ENCODE results near the gene YTHDC1.

YTHDC1 gene

GRCh38 chr4:68278029-68278428 is 71.9 kb downstream of the YTHDC1 start:
- no peak overlapping the region for H3K27ac ChIP-seq (ENCODE audit: low read depth, low read length)
- DNase-seq, result no peak
- no peak overlapping the region for H4K8ac ChIP-seq (ENCODE audit: low read depth, low read length)
- H4K12ac ChIP-seq (ENCODE audit: low read depth, low read length), result no peak overlapping the region
- H3K18ac ChIP-seq (ENCODE audit: low read length), result no peak overlapping the region
- no CpG with 5 or more reads among the region's 2 CpGs for WGBS (ENCODE audit: extremely low coverage, insufficient coverage, insufficient read length)
- H3K9me3 ChIP-seq (ENCODE audit: insufficient read depth, low read depth, low read length), result no peaks in the 10 kb centered on the region
- H2AK5ac ChIP-seq (ENCODE audit: low read length), result no peak overlapping the region
- H3K4ac ChIP-seq (ENCODE audit: low read depth, low read length), result no peak overlapping the region
- no peak overlapping the region for H2BK12ac ChIP-seq (ENCODE audit: low read length)
- no peak overlapping the region for H2BK5ac ChIP-seq (ENCODE audit: low read depth, low read length, poor library complexity)
- H3K14ac ChIP-seq (ENCODE audit: low read length), result no peak overlapping the region
- H4K91ac ChIP-seq (ENCODE audit: low read depth, low read length), result no peak overlapping the region
- H2BK120ac ChIP-seq (ENCODE audit: insufficient read depth, low read length, poor library complexity), result no peak overlapping the region
- no peaks in the 10 kb centered on the region for H3K27me3 ChIP-seq (ENCODE audit: insufficient read depth, low read length)
- H3K4me1 ChIP-seq (ENCODE audit: control insufficient read depth in 1 of 2, insufficient read depth in 2 of 2, low read length in 2 of 2), result peaks cover 0 to 2% of the 10 kb centered on the region in 2 experiments
- H3K4me2 ChIP-seq (ENCODE audit: low read length), result no peak overlapping the region
- H3K9ac ChIP-seq (ENCODE audit: low read length), result no peak overlapping the region
- no peaks in the 10 kb centered on the region for H3K79me2 ChIP-seq (ENCODE audit: control insufficient read depth, insufficient read depth, low read length, poor library complexity)
- no peak overlapping the region for H3K23ac ChIP-seq (ENCODE audit: low read length)
- no peak overlapping the region for H3K4me3 ChIP-seq (ENCODE audit: low read depth, low read length)
- peaks cover 1% of the 10 kb centered on the region for H3K79me1 ChIP-seq (ENCODE audit: low read length)
- H3K36me3 ChIP-seq (ENCODE audit: control insufficient read depth in 1 of 2, insufficient read depth in 2 of 2, low read length in 2 of 2), result no peaks in the 10 kb centered on the region
- no peak overlapping the region for H2AFZ ChIP-seq (ENCODE audit: insufficient read depth, low read length, poor library complexity)

DNA sequence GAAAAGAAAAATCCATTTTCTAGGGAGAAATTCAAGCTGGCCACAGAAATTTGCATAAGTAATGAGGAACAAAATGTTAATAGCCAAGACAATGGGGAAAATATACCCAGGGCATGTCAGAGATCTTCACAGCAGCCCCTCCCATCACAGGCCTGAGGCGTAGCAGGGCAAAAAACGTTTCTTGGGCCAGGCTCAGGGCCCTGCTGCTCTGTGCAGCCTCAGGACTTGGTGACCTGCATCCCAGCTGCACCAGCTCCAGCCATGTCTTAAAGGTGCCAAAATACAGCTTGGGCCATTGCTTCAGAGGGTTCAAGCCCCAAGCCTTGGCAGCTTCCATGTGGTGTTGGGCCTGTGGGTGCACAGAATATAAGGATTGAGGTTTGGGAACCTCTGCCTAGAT is 72.3 kb downstream of the YTHDC1 start:
- Histone ChIP-seq H3K9ac (ENCODE audit: low read length) (no peak overlapping the region), H3K14ac (ENCODE audit: low read length) (no peak overlapping the region), H3K4me1 (ENCODE audit: control insufficient read depth in 1 of 2, insufficient read depth in 2 of 2, low read length in 2 of 2) (peaks cover 0 to 2% of the 10 kb centered on the region in 2 experiments), H3K23ac (ENCODE audit: low read length) (no peak overlapping the region), H3K4ac (ENCODE audit: low read depth, low read length) (no peak overlapping the region), H3K79me2 (ENCODE audit: control insufficient read depth, insufficient read depth, low read length, poor library complexity) (no peaks in the 10 kb centered on the region), H2AFZ (ENCODE audit: insufficient read depth, low read length, poor library complexity) (no peak overlapping the region), H3K4me2 (ENCODE audit: low read length) (no peak overlapping the region), H3K9me3 (ENCODE audit: insufficient read depth, low read depth, low read length) (no peaks in the 10 kb centered on the region), H2BK5ac (ENCODE audit: low read depth, low read length, poor library complexity) (no peak overlapping the region), H3K18ac (ENCODE audit: low read length) (no peak overlapping the region), H3K27me3 (ENCODE audit: insufficient read depth, low read length) (no peaks in the 10 kb centered on the region), H2BK120ac (ENCODE audit: insufficient read depth, low read length, poor library complexity) (no peak overlapping the region), H3K79me1 (ENCODE audit: low read length) (peaks cover 1% of the 10 kb centered on the region), H3K27ac (ENCODE audit: low read depth, low read length) (no peak overlapping the region), H4K91ac (ENCODE audit: low read depth, low read length) (no peak overlapping the region), H4K12ac (ENCODE audit: low read depth, low read length) (no peak overlapping the region), H4K8ac (ENCODE audit: low read depth, low read length) (no peak overlapping the region), H2AK5ac (ENCODE audit: low read length) (no peak overlapping the region), H3K36me3 (ENCODE audit: control insufficient read depth in 1 of 2, insufficient read depth in 2 of 2, low read length in 2 of 2) (no peaks in the 10 kb centered on the region), H3K4me3 (ENCODE audit: low read depth, low read length) (no peak overlapping the region), H2BK12ac (ENCODE audit: low read length) (no peak overlapping the region)
- WGBS (ENCODE audit: extremely low coverage, insufficient coverage, insufficient read length), result no CpG with 5 or more reads among the region's 2 CpGs
- DNase-seq, result no peak

DNA sequence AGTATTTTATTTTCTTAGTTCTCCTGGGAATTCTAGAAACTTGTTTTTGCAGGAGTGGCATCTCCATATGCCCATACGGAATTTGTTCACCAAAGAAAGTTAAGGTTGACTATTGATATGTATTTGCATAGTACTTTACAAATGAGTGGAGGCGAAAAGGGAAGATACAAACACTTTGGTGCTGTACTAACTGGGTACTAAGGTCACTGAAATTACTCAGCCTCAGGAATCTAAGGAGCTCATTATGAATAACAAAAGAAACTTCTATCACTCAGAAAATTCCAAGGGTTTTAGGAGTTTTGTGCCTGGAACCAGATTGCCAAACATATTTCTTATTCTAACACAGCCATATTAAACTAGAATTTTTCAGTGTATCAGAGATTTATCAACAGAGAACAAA is 77.0 kb downstream of the YTHDC1 start:
- DNase-seq, result peak in 1 of 2 donors; percentile 33

GRCh38 chr4:68272380-68272779 is 77.5 kb downstream of the YTHDC1 start:
- Histone ChIP-seq H3K9ac (ENCODE audit: low read length) (no peak overlapping the region), H2BK12ac (ENCODE audit: low read length) (no peak overlapping the region), H4K12ac (ENCODE audit: low read depth, low read length) (no peak overlapping the region), H2BK5ac (ENCODE audit: low read depth, low read length, poor library complexity) (no peak overlapping the region), H2BK120ac (ENCODE audit: insufficient read depth, low read length, poor library complexity) (no peak overlapping the region), H3K4me1 (ENCODE audit: control insufficient read depth in 1 of 2, insufficient read depth in 2 of 2, low read length in 2 of 2) (peaks cover 0 to 2% of the 10 kb centered on the region in 2 experiments), H3K4me2 (ENCODE audit: low read length) (peak overlapping the region; percentile 66), H3K79me2 (ENCODE audit: control insufficient read depth, insufficient read depth, low read length, poor library complexity) (no peaks in the 10 kb centered on the region), H2AK5ac (ENCODE audit: low read length) (no peak overlapping the region), H4K8ac (ENCODE audit: low read depth, low read length) (no peak overlapping the region), H3K23ac (ENCODE audit: low read length) (no peak overlapping the region), H3K18ac (ENCODE audit: low read length) (no peak overlapping the region), H3K9me3 (ENCODE audit: insufficient read depth, low read depth, low read length) (no peaks in the 10 kb centered on the region), H3K4me3 (ENCODE audit: low read depth, low read length) (no peak overlapping the region), H4K91ac (ENCODE audit: low read depth, low read length) (no peak overlapping the region), H3K27me3 (ENCODE audit: insufficient read depth, low read length) (no peaks in the 10 kb centered on the region), H3K79me1 (ENCODE audit: low read length) (peaks cover 3% of the 10 kb centered on the region), H3K4ac (ENCODE audit: low read depth, low read length) (no peak overlapping the region), H3K36me3 (ENCODE audit: control insufficient read depth in 1 of 2, insufficient read depth in 2 of 2, low read length in 2 of 2) (no peaks in the 10 kb centered on the region), H3K27ac (ENCODE audit: low read depth, low read length) (peak overlapping the region; percentile 3), H3K14ac (ENCODE audit: low read length) (no peak overlapping the region), H2AFZ (ENCODE audit: insufficient read depth, low read length, poor library complexity) (no peak overlapping the region)
- WGBS (ENCODE audit: extremely low coverage, insufficient coverage, insufficient read length), result no CpG with 5 or more reads among the region's 2 CpGs
- DNase-seq, result peak in 1 of 2 donors; percentile 7

More for the DNA sequence above, 77.0 kb downstream of the YTHDC1 start:
- Histone ChIP-seq H3K27me3 (ENCODE audit: insufficient read depth, low read length) (no peaks in the 10 kb centered on the region), H3K14ac (ENCODE audit: low read length) (no peak overlapping the region), H4K91ac (ENCODE audit: low read depth, low read length) (no peak overlapping the region), H2BK5ac (ENCODE audit: low read depth, low read length, poor library complexity) (no peak overlapping the region), H3K9ac (ENCODE audit: low read length) (no peak overlapping the region), H3K4me3 (ENCODE audit: low read depth, low read length) (no peak overlapping the region), H2BK120ac (ENCODE audit: insufficient read depth, low read length, poor library complexity) (no peak overlapping the region), H3K4ac (ENCODE audit: low read depth, low read length) (no peak overlapping the region), H3K79me1 (ENCODE audit: low read length) (peaks cover 3% of the 10 kb centered on the region), H4K8ac (ENCODE audit: low read depth, low read length) (no peak overlapping the region), H3K4me1 (ENCODE audit: control insufficient read depth in 1 of 2, insufficient read depth in 2 of 2, low read length in 2 of 2) (peaks cover 0 to 2% of the 10 kb centered on the region in 2 experiments), H3K27ac (ENCODE audit: low read depth, low read length) (no peak overlapping the region), H3K18ac (ENCODE audit: low read length) (no peak overlapping the region), H2AFZ (ENCODE audit: insufficient read depth, low read length, poor library complexity) (no peak overlapping the region), H3K9me3 (ENCODE audit: insufficient read depth, low read depth, low read length) (no peaks in the 10 kb centered on the region), H3K23ac (ENCODE audit: low read length) (no peak overlapping the region), H3K4me2 (ENCODE audit: low read length) (no peak overlapping the region), H2BK12ac (ENCODE audit: low read length) (no peak overlapping the region), H3K36me3 (ENCODE audit: control insufficient read depth in 1 of 2, insufficient read depth in 2 of 2, low read length in 2 of 2) (no peaks in the 10 kb centered on the region), H2AK5ac (ENCODE audit: low read length) (no peak overlapping the region), H4K12ac (ENCODE audit: low read depth, low read length) (no peak overlapping the region), H3K79me2 (ENCODE audit: control insufficient read depth, insufficient read depth, low read length, poor library complexity) (no peaks in the 10 kb centered on the region)
- WGBS (ENCODE audit: extremely low coverage, insufficient coverage, insufficient read length), result no CpG with 5 or more reads among the region's 2 CpGs

Data from trophoblast cell (in vitro differentiated cells and primary cell).